A549 (cell line): ENCODE data around the gene MPST. TPM values are rescaled to one million over a fixed set of nuclear protein-coding genes. Genes with fewer than 3 reads are reported as not detected.
"Not testable (repeated sequence)": the region's sequence is repeated elsewhere in the genome, so short reads cannot be mapped to it uniquely, and the experiment has no call there.

ENCODE experiments used
- ATAC-seq, 2 experiments: fragments of 200-7000 bp in 1 of 2; fragments of >200 bp in 1 of 2; cut with Nextera tagmentation in 1 of 2; cut with Tn5 transposase in 1 of 2; 3 replicates each; pipeline versions ENCODE4 v1.8.0 to v1.9.1; 2018 to 2020; ENCODE audit warnings: mild to moderate bottlenecking in 1 of 2, moderate library complexity in 1 of 2
- CTCF ChIA-PET: fragments of 300-600 bp; sonication (Branson Sonifier 250); formaldehyde crosslinking; extraction: SDS; loops from one replicate; lab custom pipeline; 2021; ENCODE audit warnings: antibody characterized with exemption, inconsistent platforms; lab: Yijun Ruan, JAX
- POLR2A ChIA-PET: fragments of 350-600 bp; formaldehyde crosslinking; extraction: SDS; loops from one replicate; lab custom pipeline; 2021; ENCODE audit warnings: antibody characterized with exemption, inconsistent platforms; lab: Yijun Ruan, JAX
- DNase-seq, 2 experiments: peaks; one replicate each; pipeline versions ENCODE4 v3.0.0 to v3.0.0-alpha.2; 2011 to 2016; ENCODE audit warnings: low read depth in 1 of 2, low spot score in 1 of 2
- FAIRE-seq: peaks from 2 replicates; lab custom pipeline; 2011; peaks lifted over from hg19 to GRCh38; lab: Jason Lieb, UNC
- H3K27ac ChIP-seq, 2 experiments: fragments of >200 bp; sonication (Bioruptor Twin); formaldehyde crosslinking; 3 replicates each; pipeline ENCODE4 v1.5.1; 2016 to 2017
- H3K4me1 ChIP-seq: fragments of >200 bp; sonication (Bioruptor Twin); formaldehyde crosslinking; 3 replicates; pipeline ENCODE4 v1.6.1; 2016
- H3K4me2 ChIP-seq: fragments of >200 bp; sonication (Bioruptor Twin); formaldehyde crosslinking; 3 replicates; pipeline ENCODE4 v1.6.1; 2016
- H3K4me3 ChIP-seq: fragments of >200 bp; sonication (Bioruptor Twin); formaldehyde crosslinking; 3 replicates; pipeline ENCODE4 v1.5.1; 2016
- H3K9me3 ChIP-seq: fragments of >200 bp; sonication (Bioruptor Twin); formaldehyde crosslinking; 3 replicates; pipeline ENCODE4 v1.6.1; 2016
- CHD4 ChIP-seq: fragments of 200-600 bp; sonication (generic); IDR thresholded peaks from 2 replicates; pipeline ENCODE4 v1.6.1; 2016; ENCODE audit warnings: antibody characterized with exemption, mild to moderate bottlenecking, borderline replicate concordance
- EP300 ChIP-seq, 2 experiments: fragments of >200 bp; sonication (Bioruptor Twin); formaldehyde crosslinking; IDR thresholded peaks; 2 replicates in 1 of 2; 3 replicates in 1 of 2; pipeline ENCODE4 v1.6.1; 2016 to 2017
- ESRRA ChIP-seq: fragments of 150-350 bp; IDR thresholded peaks from 2 replicates; pipeline ENCODE4 v1.6.1; 2014; ENCODE audit warnings: mild to moderate bottlenecking, low read length, borderline replicate concordance
- FOSL2 ChIP-seq, 2 experiments: fragments of 450-650 bp in 1 of 2; fragments of >200 bp in 1 of 2; sonication (Bioruptor Twin) in 1 of 2; formaldehyde crosslinking; IDR thresholded peaks; 2 replicates each; pipeline versions ENCODE4 v1.5.0 to v1.6.1; 2016 to 2020; ENCODE audit warnings: mild to moderate bottlenecking in 1 of 2, moderate library complexity in 1 of 2
- HOXB13 ChIP-seq: fragments of 250-450 bp; sonication (Bioruptor Pico); IDR thresholded peaks from 2 replicates; pipeline ENCODE4 v1.5.0; 2020; ENCODE audit warnings: low read depth, mild to moderate bottlenecking, moderate library complexity
- HOXB5 ChIP-seq: fragments of 250-450 bp; sonication (Bioruptor Pico); IDR thresholded peaks from 2 replicates; pipeline ENCODE4 v1.5.0; 2020; ENCODE audit warnings: mild to moderate bottlenecking, moderate library complexity
- JUNB ChIP-seq: fragments of >200 bp; sonication (Bioruptor Twin); formaldehyde crosslinking; IDR thresholded peaks from 2 replicates; pipeline ENCODE4 v1.6.1; 2016
- MAFK ChIP-seq: fragments of 450-650 bp; IDR thresholded peaks from 2 replicates; pipeline ENCODE4 v1.6.1; 2014; ENCODE audit not compliant: partially characterized antibody
- MYC ChIP-seq: IDR thresholded peaks from 2 replicates; pipeline ENCODE4 v1.6.1; 2012; ENCODE audit warnings: mild to moderate bottlenecking, inconsistent platforms, low read length, improper control_type of control experiment, borderline replicate concordance
- RNF2 ChIP-seq: fragments of 200-600 bp; sonication (generic); IDR thresholded peaks from 2 replicates; pipeline ENCODE4 v1.6.1; 2016; ENCODE audit warnings: low read depth, mild to moderate bottlenecking, antibody characterized with exemption, moderate library complexity, borderline replicate concordance
- SMC3 ChIP-seq: fragments of >200 bp; sonication (Bioruptor Twin); formaldehyde crosslinking; IDR thresholded peaks from 3 replicates; pipeline ENCODE4 v1.6.1; 2018; ENCODE audit warnings: inconsistent platforms
- SREBF2 ChIP-seq: fragments of 450-650 bp; IDR thresholded peaks from 2 replicates; pipeline ENCODE4 v1.6.1; 2014; ENCODE audit warnings: mild to moderate bottlenecking, moderate library complexity
- TFCP2L1 ChIP-seq: fragments of 250-450 bp; sonication (Bioruptor Pico); IDR thresholded peaks from 2 replicates; pipeline ENCODE4 v1.5.0; 2021; ENCODE audit warnings: mild to moderate bottlenecking
- TP53 ChIP-seq: fragments of 250-450 bp; sonication (Bioruptor Pico); IDR thresholded peaks from 2 replicates; pipeline ENCODE4 v1.5.0; 2021; ENCODE audit warnings: mild to moderate bottlenecking, moderate library complexity
- ZC3H11A ChIP-seq: fragments of 450-650 bp; IDR thresholded peaks from 2 replicates; pipeline ENCODE4 v1.6.1; 2014; ENCODE audit warnings: antibody characterized with exemption, mild to moderate bottlenecking
- ZSCAN20 ChIP-seq: fragments of 250-450 bp; sonication (Bioruptor Pico); IDR thresholded peaks from 2 replicates; pipeline ENCODE4 v1.8.0; 2022; ENCODE audit warnings: mild to moderate bottlenecking, moderate library complexity
- whole genome bisulfite sequencing: methylation state at CpG from one replicate; pipeline ENCODE4 v1.1.6; 2017; ENCODE audit errors: missing lambda C conversion rate; 5-methylcytosine and 5-hydroxymethylcytosine counted together
- polyA plus RNA-seq, 4 experiments: library from polyadenylated mRNA; depleted of rRNA in 3 of 4; stranded (reverse); fragments of >200 nt; fragmentation: RNase III in 1 of 4; extraction: RNeasy Plus Mini Kit Qiagen cat#74134 plus additional on column Dnase treatment in 1 of 4; gene quantifications; 2 replicates in 3 of 4; 3 replicates in 1 of 4; pipeline ENCODE4 v1.2.3, GENCODE V29; 2011 to 2017
- TF ChIP-seq, protein P1 (sequence below): IDR thresholded peaks from 2 replicates; pipeline ENCODE4 v1.6.1; 2012
- TF ChIP-seq, protein P2 (sequence below): fragments of 150-350 bp; IDR thresholded peaks from 2 replicates; pipeline ENCODE4 v1.6.1; 2014; ENCODE audit warnings: low read depth, mild to moderate bottlenecking, low read length
- TF ChIP-seq, protein P3 (sequence below): fragments of >200 bp; sonication (Bioruptor Twin); formaldehyde crosslinking; IDR thresholded peaks from 3 replicates; pipeline ENCODE4 v1.6.1; 2016
- TF ChIP-seq, protein P4 (sequence below): fragments of >200 bp; sonication (Bioruptor Twin); formaldehyde crosslinking; IDR thresholded peaks from 2 replicates; pipeline ENCODE4 v1.6.1; 2016
- TF ChIP-seq, protein P5 (sequence below): fragments of 200-600 bp; sonication (generic); IDR thresholded peaks from 2 replicates; pipeline ENCODE4 v1.6.1; 2016; ENCODE audit warnings: antibody characterized with exemption, mild to moderate bottlenecking, moderate library complexity
- TF ChIP-seq, protein P6 (sequence below): IDR thresholded peaks from 2 replicates; pipeline ENCODE4 v1.6.1; 2012

Gene MPST
- polyA plus RNA-seq, 2 of the 4 experiments (the other 2 are of a cell fraction) = 44.2 to 63.3 TPM

DNA sequence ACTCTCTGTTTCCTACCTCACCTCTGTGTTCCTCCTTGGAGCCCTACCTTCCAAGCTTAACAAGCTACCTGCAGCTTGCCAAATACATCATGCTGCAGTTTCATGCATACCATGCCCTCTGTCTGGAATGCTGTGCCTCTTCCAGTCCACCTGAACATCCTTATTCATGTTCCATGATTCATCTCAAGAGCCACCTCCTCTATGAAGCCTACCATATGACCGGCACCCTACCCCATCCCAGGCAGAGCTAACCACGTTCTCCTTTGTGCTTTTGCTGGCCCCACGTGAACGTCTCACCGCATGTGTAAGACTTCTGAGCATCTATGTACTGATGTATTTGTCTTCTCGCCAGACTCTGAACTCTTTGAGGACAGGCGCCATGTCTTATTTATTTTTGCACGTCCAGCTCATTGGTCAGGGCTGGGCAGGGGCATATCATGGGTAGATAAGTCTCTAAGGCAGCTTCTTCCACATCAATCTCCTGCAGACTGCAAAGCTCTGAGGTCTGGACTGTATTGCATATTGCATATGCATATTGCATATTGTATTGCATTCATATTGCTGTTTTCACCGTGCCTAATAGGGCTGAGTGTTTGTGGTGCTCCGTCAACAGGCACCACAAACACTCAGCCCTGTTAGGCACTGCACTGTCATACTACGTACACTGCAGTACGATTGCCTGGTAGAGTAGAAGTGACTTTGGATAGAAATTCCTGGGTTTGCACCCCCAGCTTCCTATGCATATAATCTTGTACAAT is 31.3 kb upstream of the MPST start:
- H3K9me3 ChIP-seq = peaks cover 5% of the 10 kb centered on the region; the same call in 1 of the 3 replicates
- TF ChIP-seq HOXB13 (CRISPR knock-in tag) = no peak
- TF ChIP-seq SMC3 = no peak
- no peak for TF ChIP-seq SREBF2
- TF ChIP-seq, protein P1, sequence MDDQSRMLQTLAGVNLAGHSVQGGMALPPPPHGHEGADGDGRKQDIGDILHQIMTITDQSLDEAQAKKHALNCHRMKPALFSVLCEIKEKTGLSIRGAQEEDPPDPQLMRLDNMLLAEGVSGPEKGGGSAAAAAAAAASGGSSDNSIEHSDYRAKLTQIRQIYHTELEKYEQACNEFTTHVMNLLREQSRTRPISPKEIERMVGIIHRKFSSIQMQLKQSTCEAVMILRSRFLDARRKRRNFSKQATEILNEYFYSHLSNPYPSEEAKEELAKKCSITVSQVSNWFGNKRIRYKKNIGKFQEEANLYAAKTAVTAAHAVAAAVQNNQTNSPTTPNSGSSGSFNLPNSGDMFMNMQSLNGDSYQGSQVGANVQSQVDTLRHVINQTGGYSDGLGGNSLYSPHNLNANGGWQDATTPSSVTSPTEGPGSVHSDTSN = no peak
- TF ChIP-seq ESRRA = no peak
- TF ChIP-seq JUNB = no peak
- no peak for TF ChIP-seq MYC
- TF ChIP-seq ZC3H11A = no peak
- TF ChIP-seq RNF2 = no peak
- TF ChIP-seq, protein P2, sequence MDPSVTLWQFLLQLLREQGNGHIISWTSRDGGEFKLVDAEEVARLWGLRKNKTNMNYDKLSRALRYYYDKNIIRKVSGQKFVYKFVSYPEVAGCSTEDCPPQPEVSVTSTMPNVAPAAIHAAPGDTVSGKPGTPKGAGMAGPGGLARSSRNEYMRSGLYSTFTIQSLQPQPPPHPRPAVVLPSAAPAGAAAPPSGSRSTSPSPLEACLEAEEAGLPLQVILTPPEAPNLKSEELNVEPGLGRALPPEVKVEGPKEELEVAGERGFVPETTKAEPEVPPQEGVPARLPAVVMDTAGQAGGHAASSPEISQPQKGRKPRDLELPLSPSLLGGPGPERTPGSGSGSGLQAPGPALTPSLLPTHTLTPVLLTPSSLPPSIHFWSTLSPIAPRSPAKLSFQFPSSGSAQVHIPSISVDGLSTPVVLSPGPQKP = no peak
- TF ChIP-seq, protein P3, sequence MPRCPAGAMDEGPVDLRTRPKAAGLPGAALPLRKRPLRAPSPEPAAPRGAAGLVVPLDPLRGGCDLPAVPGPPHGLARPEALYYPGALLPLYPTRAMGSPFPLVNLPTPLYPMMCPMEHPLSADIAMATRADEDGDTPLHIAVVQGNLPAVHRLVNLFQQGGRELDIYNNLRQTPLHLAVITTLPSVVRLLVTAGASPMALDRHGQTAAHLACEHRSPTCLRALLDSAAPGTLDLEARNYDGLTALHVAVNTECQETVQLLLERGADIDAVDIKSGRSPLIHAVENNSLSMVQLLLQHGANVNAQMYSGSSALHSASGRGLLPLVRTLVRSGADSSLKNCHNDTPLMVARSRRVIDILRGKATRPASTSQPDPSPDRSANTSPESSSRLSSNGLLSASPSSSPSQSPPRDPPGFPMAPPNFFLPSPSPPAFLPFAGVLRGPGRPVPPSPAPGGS = no peak
- TF ChIP-seq ZSCAN20 = no peak
- TF ChIP-seq EP300 (IDR thresholded peaks at IDR 0.05) = no peak
- TF ChIP-seq, protein P4, sequence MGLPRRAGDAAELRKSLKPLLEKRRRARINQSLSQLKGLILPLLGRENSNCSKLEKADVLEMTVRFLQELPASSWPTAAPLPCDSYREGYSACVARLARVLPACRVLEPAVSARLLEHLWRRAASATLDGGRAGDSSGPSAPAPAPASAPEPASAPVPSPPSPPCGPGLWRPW = no peak
- ChIA-PET CTCF (interaction anchor here (1.0 to 1.3 kb wide), 5 partner anchors 11 to 205 kb away, joined by 3 to 4 read pairs (median 3); no protein-coding TSS in a partner anchor), POLR2A (no interaction called here)
- 48% methylated on average over 12 of the region's 12 CpGs for WGBS
- H3K4me2 ChIP-seq = no peak overlapping the region
- ATAC-seq (no peak), FAIRE-seq (no peak), DNase-seq (no peak)
- H3K27ac ChIP-seq = no peak overlapping the region
- no peak overlapping the region for H3K4me3 ChIP-seq
- H3K4me1 ChIP-seq = no peaks in the 10 kb centered on the region

DNA sequence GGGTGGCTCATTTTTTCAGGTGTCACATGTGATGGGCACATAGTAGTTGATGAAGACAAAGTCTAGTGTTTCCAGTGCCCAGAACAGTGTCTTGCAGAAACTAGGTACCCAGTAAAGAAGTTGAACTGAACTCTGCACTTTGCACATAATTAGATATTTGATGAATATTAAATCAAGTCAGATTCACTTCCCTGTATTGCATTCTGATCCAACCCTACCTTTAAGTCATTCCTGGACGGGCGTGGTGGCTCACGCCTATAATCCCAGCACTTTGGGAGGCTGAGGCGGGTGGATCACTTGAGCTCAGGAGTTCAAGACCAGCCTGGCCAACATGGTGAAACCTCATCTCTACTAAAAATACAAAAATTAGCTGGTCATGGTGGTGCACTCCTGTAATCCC is 30.5 kb upstream of the MPST start:
- CTCF ChIA-PET = interaction anchor here (1.0 to 2.9 kb wide), 4 partner anchors 11 to 206 kb away, joined by 3 to 12 read pairs (median 4); no protein-coding TSS in a partner anchor
- H3K9me3 ChIP-seq, FAIRE-seq, H3K27ac ChIP-seq, H3K4me1 ChIP-seq, H3K4me3 ChIP-seq, POLR2A ChIA-PET, H3K4me2 ChIP-seq, ATAC-seq, DNase-seq: not testable (repeated sequence)
- WGBS = 60% methylated on average over 4 of the region's 4 CpGs

DNA sequence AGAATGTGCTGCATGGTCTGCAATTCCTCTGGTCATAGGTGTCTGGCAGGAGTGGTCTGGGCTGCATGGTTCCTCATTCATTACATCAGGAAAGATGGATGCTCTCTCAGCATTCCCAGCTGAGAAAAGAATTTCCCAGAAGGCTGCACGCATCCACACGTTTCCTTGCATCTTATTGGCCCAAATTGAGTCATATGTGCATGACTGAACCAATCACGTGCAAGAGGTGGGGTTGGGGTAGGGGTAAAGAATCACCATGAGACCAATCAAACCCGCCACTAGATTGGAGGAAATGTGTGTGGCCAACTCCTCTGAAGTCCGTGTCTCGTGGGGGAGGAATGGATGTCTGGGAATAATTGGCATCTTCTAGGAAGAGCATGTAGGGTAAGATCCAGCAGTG is 29.1 kb upstream of the MPST start:
- WGBS = 39% methylated on average over 6 of the region's 6 CpGs
- Histone ChIP-seq H3K27ac (no peak overlapping the region), H3K4me3 (no peak overlapping the region), H3K4me1 (no peaks in the 10 kb centered on the region), H3K4me2 (no peak overlapping the region), H3K9me3 (peaks cover 5% of the 10 kb centered on the region; the same call in 1 of the 3 replicates)
- FAIRE-seq = no peak
- CTCF ChIA-PET = interaction anchor here (1.1 to 2.9 kb wide), 2 partner anchors 13 to 53 kb away, joined by 3 to 12 read pairs; no protein-coding TSS in a partner anchor
- no peak for ATAC-seq
- POLR2A ChIA-PET = no interaction called here
- no peak for DNase-seq
- TF ChIP-seq, protein P5, sequence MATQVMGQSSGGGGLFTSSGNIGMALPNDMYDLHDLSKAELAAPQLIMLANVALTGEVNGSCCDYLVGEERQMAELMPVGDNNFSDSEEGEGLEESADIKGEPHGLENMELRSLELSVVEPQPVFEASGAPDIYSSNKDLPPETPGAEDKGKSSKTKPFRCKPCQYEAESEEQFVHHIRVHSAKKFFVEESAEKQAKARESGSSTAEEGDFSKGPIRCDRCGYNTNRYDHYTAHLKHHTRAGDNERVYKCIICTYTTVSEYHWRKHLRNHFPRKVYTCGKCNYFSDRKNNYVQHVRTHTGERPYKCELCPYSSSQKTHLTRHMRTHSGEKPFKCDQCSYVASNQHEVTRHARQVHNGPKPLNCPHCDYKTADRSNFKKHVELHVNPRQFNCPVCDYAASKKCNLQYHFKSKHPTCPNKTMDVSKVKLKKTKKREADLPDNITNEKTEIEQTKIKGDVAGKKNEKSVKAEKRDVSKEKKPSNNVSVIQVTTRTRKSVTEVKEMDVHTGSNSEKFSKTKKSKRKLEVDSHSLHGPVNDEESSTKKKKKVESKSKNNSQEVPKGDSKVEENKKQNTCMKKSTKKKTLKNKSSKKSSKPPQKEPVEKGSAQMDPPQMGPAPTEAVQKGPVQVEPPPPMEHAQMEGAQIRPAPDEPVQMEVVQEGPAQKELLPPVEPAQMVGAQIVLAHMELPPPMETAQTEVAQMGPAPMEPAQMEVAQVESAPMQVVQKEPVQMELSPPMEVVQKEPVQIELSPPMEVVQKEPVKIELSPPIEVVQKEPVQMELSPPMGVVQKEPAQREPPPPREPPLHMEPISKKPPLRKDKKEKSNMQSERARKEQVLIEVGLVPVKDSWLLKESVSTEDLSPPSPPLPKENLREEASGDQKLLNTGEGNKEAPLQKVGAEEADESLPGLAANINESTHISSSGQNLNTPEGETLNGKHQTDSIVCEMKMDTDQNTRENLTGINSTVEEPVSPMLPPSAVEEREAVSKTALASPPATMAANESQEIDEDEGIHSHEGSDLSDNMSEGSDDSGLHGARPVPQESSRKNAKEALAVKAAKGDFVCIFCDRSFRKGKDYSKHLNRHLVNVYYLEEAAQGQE = no peak
- TF ChIP-seq TP53 (CRISPR knock-in tag) (no peak), FOSL2 (IDR thresholded peaks at IDR 0.05) (no peak), FOSL2 (CRISPR knock-in tag; IDR thresholded peaks at IDR 0.05) (no peak), RNF2 (no peak), CHD4 (no peak), HOXB5 (CRISPR knock-in tag) (no peak), JUNB (no peak), ZC3H11A (no peak), MAFK (no peak), TFCP2L1 (no peak)
- TF ChIP-seq, protein P4 = no peak
- TF ChIP-seq, protein P6, sequence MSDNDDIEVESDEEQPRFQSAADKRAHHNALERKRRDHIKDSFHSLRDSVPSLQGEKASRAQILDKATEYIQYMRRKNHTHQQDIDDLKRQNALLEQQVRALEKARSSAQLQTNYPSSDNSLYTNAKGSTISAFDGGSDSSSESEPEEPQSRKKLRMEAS = no peak
